H1 (cell line): Measurements from ENCODE around the gene C5orf15. TPM values are rescaled to one million over a fixed set of nuclear protein-coding genes. Genes with fewer than 3 reads are reported as not detected.

Experiments used
- CTCF ChIA-PET: fragments of 300-600 bp; sonication (Branson Sonifier 250); formaldehyde crosslinking; loops from one replicate; lab custom pipeline; 2021; ENCODE audit not compliant: partially characterized antibody; lab: Charles Lee
- POLR2A ChIA-PET: fragments of 300-600 bp; sonication (Branson Sonifier 250); formaldehyde crosslinking; loops from one replicate; lab custom pipeline; 2021; ENCODE audit warnings: inconsistent platforms; ENCODE audit not compliant: partially characterized antibody; lab: Charles Lee
- DNase-seq, 2 experiments: peaks; one replicate each; pipeline versions ENCODE4 v3.0.0 to v3.0.0-alpha.2; 2010 to 2022; ENCODE audit warnings: low spot score in 2 of 2, low read depth in 1 of 2, mixed read lengths in 1 of 2
- FAIRE-seq: peaks from 2 replicates; lab custom pipeline; 2011; peaks lifted over from hg19 to GRCh38; lab: Jason Lieb, UNC
- H2AFZ ChIP-seq: 2 replicates; pipeline ENCODE4 v1.8.1; 2012; ENCODE audit warnings: low read length, inconsistent platforms
- H2AK5ac ChIP-seq: 2 replicates; pipeline ENCODE4 v1.6.1; 2013; ENCODE audit warnings: low read depth, low read length
- H2BK120ac ChIP-seq: replicated peaks from 2 replicates; pipeline ENCODE3; 2013; ENCODE audit warnings: low read depth, low read length, inconsistent platforms
- H2BK12ac ChIP-seq: 2 replicates; pipeline ENCODE4 v1.6.1; 2013; ENCODE audit warnings: low read depth, low read length
- H2BK15ac ChIP-seq: 2 replicates; pipeline ENCODE4 v1.6.1; 2013; ENCODE audit warnings: low read length
- H2BK20ac ChIP-seq: 2 replicates; pipeline ENCODE4 v1.6.1; 2013; ENCODE audit warnings: low read length
- H2BK5ac ChIP-seq: 2 replicates; pipeline ENCODE4 v1.6.1; 2013; ENCODE audit warnings: low read depth, low read length
- H3K14ac ChIP-seq: 2 replicates; pipeline ENCODE4 v1.6.1; 2013; ENCODE audit warnings: inconsistent platforms; ENCODE audit not compliant: insufficient read length
- H3K18ac ChIP-seq: 2 replicates; pipeline ENCODE4 v1.6.1; 2013; ENCODE audit warnings: low read length; ENCODE audit errors: extremely low read depth
- H3K23ac ChIP-seq: 2 replicates; pipeline ENCODE4 v1.6.1; 2013; ENCODE audit warnings: inconsistent platforms; ENCODE audit not compliant: insufficient read length
- H3K23me2 ChIP-seq: 2 replicates; pipeline ENCODE4 v1.6.1; 2013; ENCODE audit warnings: low read depth, low read length
- H3K27ac ChIP-seq: 2 replicates; pipeline ENCODE4 v1.6.1; 2011; ENCODE audit warnings: low read depth, low read length, inconsistent platforms
- H3K27me3 ChIP-seq, 4 experiments: replicated peaks in 1 of 4; 1 replicate in 1 of 4; 2 replicates in 3 of 4; pipeline versions ENCODE4 v1.6.1 to v1.8.1; 2011 to 2013; ENCODE audit warnings: low read length in 3 of 4, mild to moderate bottlenecking in 3 of 4, inconsistent platforms in 2 of 4, mixed read lengths in 2 of 4, moderate library complexity in 1 of 4; ENCODE audit not compliant: control insufficient read depth in 3 of 4, insufficient read depth in 3 of 4; ENCODE audit errors: extremely low read depth in 1 of 4
- H3K36me3 ChIP-seq, 4 experiments: 2 replicates each; pipeline versions ENCODE4 v1.6.1 to v1.8.1; 2011 to 2013; ENCODE audit warnings: mild to moderate bottlenecking in 4 of 4, low read length in 3 of 4, moderate library complexity in 2 of 4, control low read depth in 1 of 4, inconsistent platforms in 1 of 4; ENCODE audit not compliant: insufficient read depth in 4 of 4, control insufficient read depth in 2 of 4
- H3K4ac ChIP-seq: replicated peaks from 2 replicates; pipeline ENCODE3; 2013; ENCODE audit warnings: low read length, low read depth, mixed read lengths, inconsistent platforms; ENCODE audit not compliant: insufficient read length
- H3K4me1 ChIP-seq, 4 experiments: replicated peaks in 1 of 4; 1 replicate in 1 of 4; 2 replicates in 3 of 4; pipeline versions ENCODE4 v1.6.1 to v1.8.1; 2011 to 2013; ENCODE audit warnings: low read length in 3 of 4, inconsistent platforms in 2 of 4, mixed read lengths in 1 of 4; ENCODE audit not compliant: insufficient read depth in 4 of 4, control insufficient read depth in 3 of 4
- H3K4me2 ChIP-seq, 2 experiments: 2 replicates each; pipeline versions ENCODE4 v1.6.1 to v1.8.1; 2011 to 2013; ENCODE audit warnings: low read depth in 2 of 2, low read length in 2 of 2, control low read depth in 1 of 2, inconsistent platforms in 1 of 2, mild to moderate bottlenecking in 1 of 2; ENCODE audit not compliant: insufficient read depth in 1 of 2
- H3K4me3 ChIP-seq, 4 experiments: fragments of 200-600, 300-600 bp in 1 of 4; sonication (generic), shearing (Covaris generic), sonication (Bioruptor Twin) in 1 of 4; 2 replicates each; pipeline versions ENCODE4 v1.5.1 to v1.8.1; 2011 to 2016; ENCODE audit warnings: low read length in 4 of 4, low read depth in 3 of 4, control low read depth in 2 of 4, inconsistent platforms in 2 of 4, mild to moderate bottlenecking in 2 of 4, mixed read lengths in 1 of 4, moderate library complexity in 1 of 4; ENCODE audit not compliant: insufficient read depth in 2 of 4; ENCODE audit errors: extremely low read depth in 1 of 4
- H3K56ac ChIP-seq: replicated peaks from 2 replicates; pipeline ENCODE3; 2013; ENCODE audit warnings: low read depth, mild to moderate bottlenecking, mixed read lengths, low read length, inconsistent platforms; ENCODE audit not compliant: insufficient read length
- H3K79me1 ChIP-seq: 2 replicates; pipeline ENCODE4 v1.6.1; 2013; ENCODE audit warnings: low read depth, low read length, control low read depth
- H3K79me2 ChIP-seq, 2 experiments: 2 replicates each; pipeline versions ENCODE4 v1.6.1 to v1.8.1; 2012 to 2013; ENCODE audit warnings: low read length in 2 of 2, mild to moderate bottlenecking in 2 of 2, inconsistent platforms in 1 of 2; ENCODE audit not compliant: insufficient read depth in 2 of 2, control insufficient read depth in 1 of 2
- H3K9ac ChIP-seq, 4 experiments: replicated peaks in 1 of 4; 1 replicate in 1 of 4; 2 replicates in 3 of 4; pipeline versions ENCODE4 v1.6.1 to v1.8.1; 2011 to 2013; ENCODE audit warnings: low read depth in 3 of 4, low read length in 3 of 4, control low read depth in 2 of 4, mild to moderate bottlenecking in 2 of 4, moderate library complexity in 2 of 4, inconsistent platforms in 1 of 4; ENCODE audit errors: extremely low read depth in 1 of 4
- H3K9me3 ChIP-seq, 2 experiments: 2 replicates each; pipeline versions ENCODE4 v1.6.1 to v1.8.1; 2012 to 2013; ENCODE audit warnings: mild to moderate bottlenecking in 2 of 2, moderate library complexity in 2 of 2, control low read depth in 1 of 2, inconsistent platforms in 1 of 2, low read depth in 1 of 2, low read length in 1 of 2, mixed read lengths in 1 of 2; ENCODE audit not compliant: insufficient read depth in 2 of 2
- H4K20me1 ChIP-seq, 2 experiments: replicated peaks in 1 of 2; 2 replicates each; pipeline versions ENCODE3 to v1.8.1; 2011 to 2013; ENCODE audit warnings: inconsistent platforms in 2 of 2, low read length in 2 of 2, mild to moderate bottlenecking in 1 of 2; ENCODE audit not compliant: insufficient read depth in 2 of 2, control insufficient read depth in 1 of 2
- H4K5ac ChIP-seq: 2 replicates; pipeline ENCODE4 v1.6.1; 2013; ENCODE audit warnings: low read length, low read depth, mixed read lengths, inconsistent platforms; ENCODE audit not compliant: insufficient read length
- H4K8ac ChIP-seq: 2 replicates; pipeline ENCODE4 v1.8.0; 2013; ENCODE audit warnings: mild to moderate bottlenecking, moderate library complexity, low read length, inconsistent platforms; ENCODE audit not compliant: insufficient read depth; ENCODE audit errors: extremely low read depth
- H4K91ac ChIP-seq: replicated peaks from 2 replicates; pipeline ENCODE3; 2013; ENCODE audit warnings: low read length, mixed read lengths, inconsistent platforms; ENCODE audit not compliant: insufficient read length
- CBX5 ChIP-seq: fragments of 300-800, 300-1000 bp; sonication (generic); IDR thresholded peaks from 2 replicates; pipeline ENCODE4 v1.7.1; 2016; ENCODE audit warnings: antibody characterized with exemption, low read length, low read depth
- CHD1 ChIP-seq: IDR thresholded peaks from 2 replicates; pipeline ENCODE4 v1.6.1; 2012; ENCODE audit warnings: low read depth, low read length, improper control_type of control experiment
- CHD2 ChIP-seq: IDR thresholded peaks from 2 replicates; pipeline ENCODE4 v1.6.1; 2012; ENCODE audit warnings: low read length, improper control_type of control experiment
- CTBP2 ChIP-seq: IDR thresholded peaks from 2 replicates; pipeline ENCODE4 v1.7.0; 2011; ENCODE audit warnings: borderline replicate concordance, mild to moderate bottlenecking, moderate library complexity, mixed read lengths, low read length; ENCODE audit not compliant: insufficient read depth, insufficient read length
- EP300 ChIP-seq, 2 experiments: IDR thresholded peaks; 1 replicate in 1 of 2; 2 replicates in 1 of 2; pipeline ENCODE4 v1.6.1; 2011 to 2012; ENCODE audit warnings: low read depth in 2 of 2, low read length in 2 of 2, mild to moderate bottlenecking in 2 of 2, borderline replicate concordance in 1 of 2, inconsistent platforms in 1 of 2, moderate library complexity in 1 of 2
- SAP30 ChIP-seq: fragments of 300-600 bp; sonication (generic); IDR thresholded peaks from 2 replicates; pipeline ENCODE4 v1.7.1; 2012; ENCODE audit warnings: low read length, moderate library complexity, mild to moderate bottlenecking, inconsistent platforms; ENCODE audit not compliant: insufficient read depth, insufficient replicate concordance
- SIN3A ChIP-seq, 2 experiments: IDR thresholded peaks in 1 of 2; conservative IDR thresholded peaks in 1 of 2; 2 replicates each; pipeline ENCODE4 v1.6.1; 2011 to 2012; ENCODE audit warnings: low read length in 2 of 2, improper control_type of control experiment in 1 of 2, low read depth in 1 of 2, mild to moderate bottlenecking in 1 of 2
- SIX5 ChIP-seq: IDR thresholded peaks from 2 replicates; pipeline ENCODE4 v1.6.1; 2011; ENCODE audit warnings: mild to moderate bottlenecking, low read depth, low read length
- SP1 ChIP-seq: IDR thresholded peaks from 2 replicates; pipeline ENCODE4 v1.6.1; 2011; ENCODE audit warnings: low read depth, low read length
- SUZ12 ChIP-seq: fragments of 200-600 bp; sonication (generic); IDR thresholded peaks from 2 replicates; pipeline ENCODE4 v1.6.1; 2012; ENCODE audit warnings: mild to moderate bottlenecking, inconsistent platforms, low read length, moderate library complexity, mixed read lengths
- TBP ChIP-seq: IDR thresholded peaks from 2 replicates; pipeline ENCODE4 v1.6.1; 2011; ENCODE audit warnings: low read depth, low read length, improper control_type of control experiment
- ZNF274 ChIP-seq: IDR thresholded peaks from 2 replicates; pipeline ENCODE4 v1.7.0; 2012; ENCODE audit warnings: low read length, borderline replicate concordance; ENCODE audit errors: extremely low read depth
- WGBS, 2 experiments: shearing (Covaris generic) in 1 of 2; methylation state at CpG; one replicate each; pipeline versions ENCODE4 v1.1.6 to v1.1.7; 2013 to 2015; ENCODE audit warnings: low lambda C conversion rate in 2 of 2, mixed read lengths in 2 of 2, inconsistent platforms in 1 of 2, low coverage in 1 of 2, missing lambda C conversion rate in 1 of 2; ENCODE audit not compliant: insufficient replicate concordance in 2 of 2, insufficient coverage in 1 of 2, insufficient read length in 1 of 2; ENCODE audit errors: extremely low coverage in 1 of 2, missing lambda C conversion rate in 1 of 2; 5-methylcytosine and 5-hydroxymethylcytosine counted together
- polyA plus RNA-seq, 7 experiments: library from polyadenylated mRNA; depleted of rRNA in 3 of 7; stranded (reverse) in 5 of 7; unstranded in 2 of 7; fragments of >200 nt in 5 of 7; fragments of 200-250 nt in 2 of 7; gene quantifications; 1 replicate in 5 of 7; 2 replicates in 1 of 7; 4 replicates in 1 of 7; pipeline versions ENCODE4 v1.2.1 to v1.2.3, GENCODE V29; 2011 to 2013; ENCODE audit warnings: missing spikeins in 2 of 7, mixed read lengths in 2 of 7
- total RNA-seq: library from RNA; stranded (reverse); fragmentation: NEBNext Ultra II Directional; extraction: Animal tissue kit (Norgen Biotek cat#: 25700); gene quantifications from 2 replicates; pipeline ENCODE4 v1.2.1, GENCODE V29; 2021
- TF ChIP-seq, protein P1 (sequence below): IDR thresholded peaks from 2 replicates; pipeline ENCODE4 v1.6.1; 2011; ENCODE audit warnings: low read depth, mild to moderate bottlenecking, low read length; ENCODE audit not compliant: insufficient read depth

Gene C5orf15
- total and polyA plus RNA-seq, 2 of the 8 experiments (the other 6 are each of a cell fraction or from before 2014, with no cell fraction given): 31.7 to 39.3 TPM

DNA sequence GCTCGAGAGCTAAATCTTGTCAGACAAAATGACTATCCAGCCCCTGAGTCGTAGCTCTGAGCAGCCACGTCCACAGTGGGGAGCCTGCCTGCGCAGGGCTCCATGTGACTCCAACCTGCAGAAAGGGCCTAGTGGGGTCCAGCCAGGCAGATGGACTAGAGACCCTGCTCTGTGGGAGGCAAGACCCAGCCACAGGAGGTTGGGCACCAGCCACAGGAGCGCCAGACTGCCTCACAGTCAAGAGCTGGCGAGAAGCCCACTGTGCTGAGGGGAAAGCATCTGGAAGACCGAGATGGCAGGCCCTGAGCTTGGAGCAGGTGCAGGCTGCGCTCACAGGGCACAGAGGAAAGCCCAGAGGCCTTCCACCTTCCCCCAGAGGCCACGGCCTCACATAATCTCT lies 61.4 kb downstream of the C5orf15 start:
- WGBS, 2 experiments: 91% methylated on average over 9 of the region's 9 CpGs; no CpG with 5 or more reads in 1 of the 2 experiments
- no peak overlapping the region for H3K4me3 ChIP-seq
- no peaks in the 10 kb centered on the region for H3K23me2 ChIP-seq
- H4K5ac ChIP-seq: no peak overlapping the region
- no peak overlapping the region for H2BK20ac ChIP-seq
- FAIRE-seq (no peak), DNase-seq (no peak)
- no peak overlapping the region for H3K18ac ChIP-seq
- H3K4me1 ChIP-seq: no peaks in the 10 kb centered on the region; a peak in 1 of 7 replicates
- H4K8ac ChIP-seq: no peak overlapping the region; the same call in 1 of the 2 replicates
- no peak overlapping the region for H2AK5ac ChIP-seq
- H3K23ac ChIP-seq: no peak overlapping the region
- H3K4ac ChIP-seq: no peak overlapping the region
- no peak overlapping the region for H2AFZ ChIP-seq
- H3K9me3 ChIP-seq: no peaks in the 10 kb centered on the region
- H3K14ac ChIP-seq: no peak overlapping the region
- H3K27ac ChIP-seq: no peak overlapping the region
- H3K27me3 ChIP-seq: no peaks in the 10 kb centered on the region
- no peaks in the 10 kb centered on the region; a peak in 1 of 8 replicates for H3K36me3 ChIP-seq
- no peak overlapping the region for H2BK15ac ChIP-seq
- no peak overlapping the region for H4K91ac ChIP-seq
- ChIA-PET POLR2A (no interaction called here), CTCF (interaction anchor here (1.0 to 1.3 kb wide), 6 partner anchors 9 to 157 kb away, joined by 3 to 9 read pairs (median 3); no protein-coding TSS in a partner anchor)
- H3K56ac ChIP-seq: no peak overlapping the region
- H2BK120ac ChIP-seq: no peak overlapping the region
- no peak overlapping the region for H3K4me2 ChIP-seq
- no peaks in the 10 kb centered on the region for H3K79me1 ChIP-seq
- no peak overlapping the region for H2BK5ac ChIP-seq
- H3K79me2 ChIP-seq: no peaks in the 10 kb centered on the region
- no peak overlapping the region for H3K9ac ChIP-seq
- no peak overlapping the region for H2BK12ac ChIP-seq
- no peaks in the 10 kb centered on the region for H4K20me1 ChIP-seq
- TF ChIP-seq CBX5 (no peak), EP300 (IDR thresholded peaks at IDR 0.05; ENCODE audit: borderline replicate concordance in 1 of 2, low read depth in 2 of 2, low read length in 2 of 2) (no peak), TBP (no peak), SAP30 (no peak), CHD1 (no peak), SIX5 (no peak), ZNF274 (no peak), CHD2 (no peak), SIN3A (conservative IDR thresholded peaks at IDR 0.05 in 1 of 2, IDR thresholded peaks at IDR 0.05 in 1 of 2; ENCODE audit: low read depth in 1 of 2, low read length in 2 of 2) (no peak), SP1 (no peak), SUZ12 (no peak), CTBP2 (no peak)
- TF ChIP-seq, protein P1, sequence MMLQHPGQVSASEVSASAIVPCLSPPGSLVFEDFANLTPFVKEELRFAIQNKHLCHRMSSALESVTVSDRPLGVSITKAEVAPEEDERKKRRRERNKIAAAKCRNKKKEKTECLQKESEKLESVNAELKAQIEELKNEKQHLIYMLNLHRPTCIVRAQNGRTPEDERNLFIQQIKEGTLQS: no peak
